ENCODE data around the gene RFK. TPM values are rescaled to one million over a fixed set of nuclear protein-coding genes. Genes with fewer than 3 reads are reported as not detected.

The RFK gene
- total RNA-seq, 1 experiment from 2014 or later, result 33.2 TPM

GRCh38 chr9:76366275-76366674 lies 28.0 kb downstream of the RFK start:
- ChIA-PET CTCF (no interaction called here), POLR2A (no interaction called here)
- TF ChIP-seq TCF7L2 (IDR thresholded peaks at IDR 0.05; ENCODE audit: low read depth, low read length) (no peak), CTCF (IDR thresholded peaks at IDR 0.05) (no peak)
- BruUV-seq (replicated peaks), result no TSS peak
- in situ Hi-C loops (cut with HindIII; ENCODE audit: low pct_unique_long_range_greater_than_20kb, low sequenced_read_pairs) (no loop called here), intact Hi-C loops (cut with micrococcal nuclease; ENCODE audit: unreplicated experiment) (no loop called here)
- ATAC-seq (no peak), DNase-seq (ENCODE audit: low read depth, low spot score) (no peak)
- Histone ChIP-seq H3K9me3 (ENCODE audit: control insufficient read depth, insufficient read depth, low read depth, low read length) (no peaks in the 10 kb centered on the region), H3K27ac (ENCODE audit: low read length) (no peak overlapping the region), H3K4me3 (ENCODE audit: low read depth in 2 of 2, low read length in 2 of 2) (no peak overlapping the region), H3K27me3 (ENCODE audit: control insufficient read depth, insufficient read depth, low read length) (no peaks in the 10 kb centered on the region), H3K36me3 (ENCODE audit: control insufficient read depth, insufficient read depth, low read length) (no peaks in the 10 kb centered on the region), H3K4me1 (ENCODE audit: control insufficient read depth, insufficient read depth, low read length) (no peaks in the 10 kb centered on the region; the same call in 1 of the 2 replicates)

GRCh38 chr9:76365028-76365427 lies 29.2 kb downstream of the RFK start:
- Histone ChIP-seq H3K4me1 (ENCODE audit: control insufficient read depth, insufficient read depth, low read length) (no peaks in the 10 kb centered on the region; the same call in 1 of the 2 replicates), H3K36me3 (ENCODE audit: control insufficient read depth, insufficient read depth, low read length) (no peaks in the 10 kb centered on the region), H3K9me3 (ENCODE audit: control insufficient read depth, insufficient read depth, low read depth, low read length) (no peaks in the 10 kb centered on the region), H3K27me3 (ENCODE audit: control insufficient read depth, insufficient read depth, low read length) (no peaks in the 10 kb centered on the region), H3K4me3 (ENCODE audit: low read depth in 2 of 2, low read length in 2 of 2) (no peak overlapping the region), H3K27ac (ENCODE audit: low read length) (no peak overlapping the region)
- ChIA-PET CTCF (no interaction called here), POLR2A (no interaction called here)
- no peak for DNase-seq (ENCODE audit: low read depth, low spot score)
- in situ Hi-C loops (cut with HindIII; ENCODE audit: low pct_unique_long_range_greater_than_20kb, low sequenced_read_pairs) (no loop called here), intact Hi-C loops (cut with micrococcal nuclease; ENCODE audit: unreplicated experiment) (no loop called here)
- no peak for ATAC-seq
- no peak for TF ChIP-seq TCF7L2 (IDR thresholded peaks at IDR 0.05; ENCODE audit: low read depth, low read length)
- no peak for TF ChIP-seq SIN3A (IDR thresholded peaks at IDR 0.05; ENCODE audit: borderline replicate concordance, insufficient read depth, low read depth, low read length)
- TF ChIP-seq POLR2AphosphoS5 (IDR thresholded peaks at IDR 0.05; ENCODE audit: low read depth, low read length), result no peak
- no peak for TF ChIP-seq CTCF (IDR thresholded peaks at IDR 0.05)
- TF ChIP-seq REST (IDR thresholded peaks at IDR 0.05; ENCODE audit: insufficient read depth in 1 of 2, low read depth in 2 of 2, low read length in 1 of 2), result no peak
- no TSS peak for BruUV-seq (replicated peaks)

GRCh38 chr9:76363032-76363395 lies 31.2 kb downstream of the RFK start:
- POLR2A ChIA-PET, result no interaction called here
- intact Hi-C loops (cut with micrococcal nuclease; ENCODE audit: unreplicated experiment), result no loop called here
- CTCF ChIA-PET, result no interaction called here

More at GRCh38 chr9:76363032-76363395, 31.2 kb downstream of the RFK start:
- BruUV-seq (replicated peaks), result no TSS peak
- no peak overlapping the region for H3K27ac ChIP-seq (ENCODE audit: low read length)
- H3K27me3 ChIP-seq (ENCODE audit: control insufficient read depth, insufficient read depth, low read length), result no peaks in the 10 kb centered on the region
- TF ChIP-seq POLR2AphosphoS5 (IDR thresholded peaks at IDR 0.05; ENCODE audit: low read depth, low read length), result no peak
- TF ChIP-seq CTCF (IDR thresholded peaks at IDR 0.05), result no peak
- no peak for TF ChIP-seq TCF7L2 (IDR thresholded peaks at IDR 0.05; ENCODE audit: low read depth, low read length)
- no peak for TF ChIP-seq REST (IDR thresholded peaks at IDR 0.05; ENCODE audit: insufficient read depth in 1 of 2, low read depth in 2 of 2, low read length in 1 of 2)
- no peak for TF ChIP-seq SIN3A (IDR thresholded peaks at IDR 0.05; ENCODE audit: borderline replicate concordance, insufficient read depth, low read depth, low read length)
- no peaks in the 10 kb centered on the region for H3K9me3 ChIP-seq (ENCODE audit: control insufficient read depth, insufficient read depth, low read depth, low read length)
- in situ Hi-C loops (cut with HindIII; ENCODE audit: low pct_unique_long_range_greater_than_20kb, low sequenced_read_pairs), result no loop called here
- no peaks in the 10 kb centered on the region for H3K4me1 ChIP-seq (ENCODE audit: control insufficient read depth, insufficient read depth, low read length)
- H3K4me3 ChIP-seq (ENCODE audit: low read depth in 2 of 2, low read length in 2 of 2), result no peak overlapping the region
- no peaks in the 10 kb centered on the region for H3K36me3 ChIP-seq (ENCODE audit: control insufficient read depth, insufficient read depth, low read length)
- ATAC-seq, result no peak
- no peak for DNase-seq (ENCODE audit: low read depth, low spot score)
